HepG2 (cell line): Measurements from ENCODE around the gene KLHDC4. TPM values are rescaled to one million over a fixed set of nuclear protein-coding genes. Genes with fewer than 3 reads are reported as not detected.
A peak's percentile ranks its signal among the peaks of the same experiment; 100 is the strongest.

Source experiments
- ASH2L ChIP-seq: fragments of 300-600, 200-600 bp; sonication (generic); IDR thresholded peaks from 2 replicates; pipeline ENCODE4 v1.7.0; 2017; ENCODE audit warnings: low read depth, mild to moderate bottlenecking, moderate library complexity, mixed read lengths, low read length; ENCODE audit not compliant: insufficient read length
- BORCS8-MEF2B ChIP-seq: sonication (generic); formaldehyde crosslinking; IDR thresholded peaks from 2 replicates; pipeline ENCODE4 v1.8.0; 2022; ENCODE audit warnings: mild to moderate bottlenecking, missing genetic modification reagents
- CSRNP2 ChIP-seq: sonication (generic); formaldehyde crosslinking; conservative IDR thresholded peaks from 2 replicates; pipeline ENCODE4 v1.8.0; 2022; ENCODE audit warnings: low read depth, missing genetic modification reagents
- HNF1A ChIP-seq, 2 experiments: sonication (generic) in 1 of 2; formaldehyde crosslinking in 1 of 2; IDR thresholded peaks; 2 replicates each; pipeline versions ENCODE4 v1.4.0 to v1.6.1; 2016 to 2020; ENCODE audit warnings: borderline replicate concordance in 1 of 2, low read depth in 1 of 2, mild to moderate bottlenecking in 1 of 2, missing genetic modification reagents in 1 of 2
- ISL2 ChIP-seq: sonication (generic); formaldehyde crosslinking; IDR thresholded peaks from 2 replicates; pipeline ENCODE4 v1.5.0; 2020; ENCODE audit warnings: missing genetic modification reagents
- LBX2 ChIP-seq: sonication (generic); formaldehyde crosslinking; IDR thresholded peaks from 2 replicates; pipeline ENCODE4 v1.5.0; 2020; ENCODE audit warnings: missing genetic modification reagents, mild to moderate bottlenecking, borderline replicate concordance
- MIXL1 ChIP-seq: IDR thresholded peaks from 2 replicates; pipeline ENCODE4 v1.6.1; 2016
- MTERF4 ChIP-seq: sonication (generic); formaldehyde crosslinking; IDR thresholded peaks from 2 replicates; pipeline ENCODE4 v1.8.0; 2023; ENCODE audit warnings: mild to moderate bottlenecking, missing genetic modification reagents
- MTF1 ChIP-seq: sonication (generic); formaldehyde crosslinking; IDR thresholded peaks from 2 replicates; pipeline ENCODE4 v1.5.0; 2020; ENCODE audit warnings: missing genetic modification reagents
- PBX3 ChIP-seq: sonication (generic); formaldehyde crosslinking; IDR thresholded peaks from 2 replicates; pipeline ENCODE4 v1.8.1; 2023; ENCODE audit warnings: missing genetic modification reagents, inconsistent platforms, borderline replicate concordance
- RORA ChIP-seq: sonication (generic); formaldehyde crosslinking; IDR thresholded peaks from 2 replicates; pipeline ENCODE4 v1.5.0; 2020; ENCODE audit warnings: mild to moderate bottlenecking, missing genetic modification reagents, moderate library complexity
- SMARCC2 ChIP-seq: fragments of 450-650 bp; IDR thresholded peaks from 2 replicates; pipeline ENCODE4 v1.6.1; 2017; ENCODE audit warnings: antibody characterized with exemption, mild to moderate bottlenecking
- SUZ12 ChIP-seq: fragments of 150-350 bp; IDR thresholded peaks from 2 replicates; pipeline ENCODE4 v1.6.1; 2014; ENCODE audit warnings: low read depth, low read length
- ZBTB46 ChIP-seq: sonication (generic); formaldehyde crosslinking; IDR thresholded peaks from 2 replicates; pipeline ENCODE4 v1.4.0; 2020; ENCODE audit warnings: mild to moderate bottlenecking, missing genetic modification reagents, borderline replicate concordance
- ZNF678 ChIP-seq: sonication (generic); formaldehyde crosslinking; IDR thresholded peaks from 2 replicates; pipeline ENCODE4 v1.4.0; 2020; ENCODE audit warnings: mild to moderate bottlenecking, missing genetic modification reagents
- ZNF724P ChIP-seq: sonication (generic); formaldehyde crosslinking; IDR thresholded peaks from 2 replicates; pipeline ENCODE4 v1.8.0; 2022; ENCODE audit warnings: missing genetic modification reagents, borderline replicate concordance
- ZNF780A ChIP-seq: sonication (generic); formaldehyde crosslinking; IDR thresholded peaks from 2 replicates; pipeline ENCODE4 v1.8.0; 2022; ENCODE audit warnings: mild to moderate bottlenecking, missing genetic modification reagents, moderate library complexity
- ZNF788 ChIP-seq: sonication (generic); formaldehyde crosslinking; IDR thresholded peaks from 2 replicates; pipeline ENCODE4 v1.5.0; 2020; ENCODE audit warnings: mild to moderate bottlenecking, missing genetic modification reagents, borderline replicate concordance
- polyA plus RNA-seq, 8 experiments: library from polyadenylated mRNA; depleted of rRNA in 3 of 8; stranded (reverse) in 7 of 8; unstranded in 1 of 8; fragments of >200 nt; fragmentation: Illumina TruSeq in 4 of 8; extraction: Trizol in 4 of 8; gene quantifications; 2 replicates each; pipeline versions ENCODE4 v1.2.1 to v1.2.3, GENCODE V29; 2011 to 2016; ENCODE audit warnings: low read depth in 4 of 8, missing spikeins in 1 of 8, mixed read lengths in 1 of 8; ENCODE audit not compliant: insufficient read depth in 1 of 8
- total RNA-seq, 5 experiments: library from RNA; depleted of rRNA; stranded (reverse); fragments of >200 nt; fragmentation: Illumina TruSeq; extraction: Trizol; gene quantifications; 2 replicates each; pipeline ENCODE4 v1.2.3, GENCODE V29; 2016; ENCODE audit warnings: low read depth in 1 of 5

Gene KLHDC4
- total and polyA plus RNA-seq, 2 of the 13 experiments (the other 11 are each of a cell fraction or from before 2014, with no cell fraction given) = 18.7 to 31.8 TPM

DNA sequence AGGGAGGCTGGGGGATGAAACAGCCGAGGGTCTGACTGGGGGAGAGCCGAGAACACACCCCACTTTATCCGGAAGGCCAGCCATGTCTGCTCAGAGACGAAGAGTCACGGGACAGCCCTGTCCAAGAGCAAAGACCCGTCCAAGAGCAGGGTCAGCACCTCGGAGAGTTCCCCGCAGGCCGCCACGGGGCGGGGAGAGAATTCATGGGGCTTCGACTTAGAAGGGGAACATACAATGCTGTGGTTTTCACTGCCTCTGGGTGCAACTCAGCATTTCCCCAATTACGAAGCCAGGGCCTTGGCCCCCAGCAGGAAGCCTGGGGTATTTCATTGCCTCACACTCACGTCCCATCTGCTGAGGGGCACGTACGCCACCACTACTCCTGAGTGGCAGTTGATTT, 104.2 kb downstream of the KLHDC4 start (continued):
- TF ChIP-seq MTERF4 (CRISPR knock-in tag) = no peak
- TF ChIP-seq PBX3 (CRISPR knock-in tag) = peak; percentile 53; the same call in 1 of the 2 replicates
- no peak for TF ChIP-seq ZNF724P (CRISPR knock-in tag)
- TF ChIP-seq MTF1 (CRISPR knock-in tag) = no peak; the same call in 1 of the 2 replicates
- TF ChIP-seq ZNF678 (CRISPR knock-in tag) = no peak
- TF ChIP-seq RORA = no peak
- TF ChIP-seq CSRNP2 = no peak
- no peak for TF ChIP-seq ZBTB46 (CRISPR knock-in tag)
- peak; percentile 88 for TF ChIP-seq ZNF780A (CRISPR knock-in tag)
- TF ChIP-seq BORCS8-MEF2B = peak; percentile 62; the same call in 1 of the 2 replicates
- peak; percentile 68; the same call in 1 of the 2 replicates for TF ChIP-seq MIXL1 (CRISPR knock-in tag)
- no peak for TF ChIP-seq LBX2 (CRISPR knock-in tag)
- no peak for TF ChIP-seq ZNF788 (CRISPR knock-in tag)
- no peak for TF ChIP-seq SMARCC2
- TF ChIP-seq ISL2 (CRISPR knock-in tag) = no peak
- no peak for TF ChIP-seq HNF1A (IDR thresholded peaks at IDR 0.05; ENCODE audit: low read depth)
- no peak for TF ChIP-seq HNF1A (CRISPR knock-in tag; IDR thresholded peaks at IDR 0.05; ENCODE audit: borderline replicate concordance)
- TF ChIP-seq ASH2L = no peak
- TF ChIP-seq SUZ12 = no peak
